CD14-positive monocyte (primary cell): Measurements from ENCODE around the gene TMUB2. TPM values are rescaled to one million over a fixed set of nuclear protein-coding genes. Genes with fewer than 3 reads are reported as not detected.

Source experiments
- DNase-seq, 3 donors: peaks; one replicate each; pipeline ENCODE4 v3.0.0-alpha.2; 2011 to 2022
- H2AFZ ChIP-seq: 2 replicates; pipeline ENCODE4 v1.6.0; 2012; ENCODE audit warnings: mild to moderate bottlenecking, low read depth, low read length, inconsistent platforms; ENCODE audit not compliant: insufficient read depth, poor library complexity, severe bottlenecking
- H3K27ac ChIP-seq, 2 donors: 1 replicate in 1 of 2; 2 replicates in 1 of 2; pipeline ENCODE4 v1.5.1; 2012 to 2013; ENCODE audit warnings: low read length in 2 of 2, control low read depth in 1 of 2, inconsistent platforms in 1 of 2, low read depth in 1 of 2, mild to moderate bottlenecking in 1 of 2
- H3K27me3 ChIP-seq, 2 donors: one replicate each; pipeline versions ENCODE4 v1.6.0 to v1.6.1; 2011 to 2013; ENCODE audit warnings: low read length in 2 of 2; ENCODE audit not compliant: control insufficient read depth in 2 of 2, insufficient read depth in 2 of 2
- H3K36me3 ChIP-seq, 2 donors: replicated peaks in 1 of 2; 1 replicate in 1 of 2; 2 replicates in 1 of 2; pipeline versions ENCODE4 v1.5.1 to v1.6.1; 2012 to 2013; ENCODE audit warnings: low read length in 2 of 2, control low read depth in 1 of 2, inconsistent platforms in 1 of 2, mild to moderate bottlenecking in 1 of 2; ENCODE audit not compliant: insufficient read depth in 2 of 2, control insufficient read depth in 1 of 2
- H3K4me1 ChIP-seq, 2 donors: 1 replicate in 1 of 2; 2 replicates in 1 of 2; pipeline versions ENCODE4 v1.5.1 to v1.6.1; 2012 to 2013; ENCODE audit warnings: low read length in 2 of 2, control low read depth in 1 of 2, inconsistent platforms in 1 of 2, mild to moderate bottlenecking in 1 of 2, moderate library complexity in 1 of 2; ENCODE audit not compliant: insufficient read depth in 2 of 2, control insufficient read depth in 1 of 2
- H3K4me2 ChIP-seq: replicated peaks from 2 replicates; pipeline ENCODE3; 2012; ENCODE audit warnings: low read length, moderate library complexity, mild to moderate bottlenecking; ENCODE audit not compliant: poor library complexity, severe bottlenecking; ENCODE audit errors: extremely low read depth
- H3K4me3 ChIP-seq, 3 experiments: fragments of 200-600 bp in 1 of 3; sonication (generic) in 1 of 3; replicated peaks in 1 of 3; 1 replicate in 2 of 3; 2 replicates in 1 of 3; pipeline ENCODE4 v1.5.1; 2011 to 2013; ENCODE audit warnings: low read length in 3 of 3, mild to moderate bottlenecking in 3 of 3, control low read depth in 2 of 3, low read depth in 2 of 3, inconsistent platforms in 1 of 3, moderate library complexity in 1 of 3
- H3K79me2 ChIP-seq: 2 replicates; pipeline ENCODE4 v1.6.0; 2012; ENCODE audit warnings: mild to moderate bottlenecking, control low read depth, inconsistent platforms, low read length, moderate library complexity; ENCODE audit not compliant: insufficient read depth
- H3K9ac ChIP-seq: 2 replicates; pipeline ENCODE4 v1.6.0; 2017; ENCODE audit warnings: low read length, mild to moderate bottlenecking; ENCODE audit not compliant: insufficient read depth, poor library complexity, severe bottlenecking
- H3K9me3 ChIP-seq, 2 donors: replicated peaks in 1 of 2; 1 replicate in 1 of 2; 2 replicates in 1 of 2; pipeline versions ENCODE4 v1.5.1 to v1.6.1; 2012 to 2013; ENCODE audit warnings: low read length in 2 of 2, control low read depth in 1 of 2; ENCODE audit not compliant: control insufficient read depth in 1 of 2, insufficient read depth in 1 of 2
- H4K20me1 ChIP-seq: 2 replicates; pipeline ENCODE4 v1.6.0; 2012; ENCODE audit warnings: mild to moderate bottlenecking, low read length, control low read depth, moderate library complexity; ENCODE audit not compliant: insufficient read depth
- H3K27ac Mint-ChIP-seq, 7 donors: one replicate each; pipeline ENCODE4 v1.8.0; 2020; ENCODE audit warnings: mild to moderate bottlenecking in 7 of 7, mixed read lengths in 7 of 7, moderate library complexity in 6 of 7, inconsistent platforms in 2 of 7
- H3K27me3 Mint-ChIP-seq, 3 donors: one replicate each; pipeline ENCODE4 v1.8.0; 2021 to 2022; ENCODE audit warnings: low read depth in 3 of 3, mild to moderate bottlenecking in 3 of 3, mixed read lengths in 3 of 3, moderate library complexity in 3 of 3, inconsistent platforms in 1 of 3
- H3K36me3 Mint-ChIP-seq, 2 donors: one replicate each; pipeline ENCODE4 v1.8.0; 2020; ENCODE audit warnings: mixed read lengths in 2 of 2, inconsistent platforms in 1 of 2, mild to moderate bottlenecking in 1 of 2
- H3K4me1 Mint-ChIP-seq: one replicate; pipeline ENCODE4 v1.8.0; 2020; ENCODE audit warnings: mild to moderate bottlenecking, mixed read lengths
- H3K4me3 Mint-ChIP-seq, 2 donors: one replicate each; pipeline ENCODE4 v1.8.0; 2020; ENCODE audit warnings: mild to moderate bottlenecking in 2 of 2, mixed read lengths in 2 of 2, moderate library complexity in 1 of 2
- H3K9me3 Mint-ChIP-seq, 7 donors: one replicate each; pipeline ENCODE4 v1.8.0; 2020 to 2022; ENCODE audit warnings: mixed read lengths in 7 of 7, mild to moderate bottlenecking in 6 of 7, moderate library complexity in 6 of 7, inconsistent platforms in 2 of 7
- WGBS: methylation state at CpG from one replicate; pipeline ENCODE4 v1.1.5; 2013; ENCODE audit warnings: missing lambda C conversion rate; ENCODE audit not compliant: insufficient coverage; 5-methylcytosine and 5-hydroxymethylcytosine counted together
- intact Hi-C, 2 donors: fragments of 100-400 bp; cut with micrococcal nuclease; formaldehyde crosslinking; loops; one replicate each; pipeline versions ENCODE4 v1.15.0 to v1.15.1; 2023
- polyA plus RNA-seq, 3 donors: library from polyadenylated mRNA; depleted of rRNA in 1 of 3; unstranded in 2 of 3; stranded (reverse) in 1 of 3; fragments of 300-500 nt in 2 of 3; fragments of >200 nt in 1 of 3; fragmentation: Illumina TruSeq in 2 of 3; gene quantifications; 1 replicate in 2 of 3; 2 replicates in 1 of 3; pipeline ENCODE4 v1.2.3, GENCODE V29; 2012 to 2021
- TF ChIP-seq, protein P1 (sequence below): fragments of 200-600 bp; IDR thresholded peaks from one replicate; pipeline ENCODE4 v1.8.0; 2022; ENCODE audit warnings: antibody characterized with exemption, mild to moderate bottlenecking

TMUB2 gene
- polyA plus RNA-seq, 3 donors = 41.3 to 118 (median 41.7) TPM

DNA sequence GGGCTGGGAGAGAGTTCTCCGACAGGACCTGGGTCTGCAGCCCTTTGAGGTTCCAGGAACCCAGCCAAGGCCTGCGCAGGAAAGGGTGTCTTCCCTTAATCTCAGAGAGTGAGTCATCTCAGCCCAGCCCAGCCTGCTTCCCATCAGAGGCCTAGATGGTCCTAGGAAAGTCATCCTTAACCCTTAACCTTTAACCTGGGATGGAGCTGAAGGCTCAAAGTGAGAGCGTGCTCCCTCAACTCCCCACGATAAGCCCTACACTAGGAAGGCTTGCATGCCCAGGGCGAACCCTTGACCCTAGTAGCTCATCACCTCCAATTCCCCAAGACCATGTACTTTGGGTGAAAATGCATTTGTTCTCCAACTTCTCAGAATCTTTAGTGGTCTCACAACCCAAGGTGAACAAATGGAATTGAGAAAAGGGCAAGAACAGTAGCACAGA lies 17.7 kb downstream of the TMUB2 start:
- TF ChIP-seq, protein P1, sequence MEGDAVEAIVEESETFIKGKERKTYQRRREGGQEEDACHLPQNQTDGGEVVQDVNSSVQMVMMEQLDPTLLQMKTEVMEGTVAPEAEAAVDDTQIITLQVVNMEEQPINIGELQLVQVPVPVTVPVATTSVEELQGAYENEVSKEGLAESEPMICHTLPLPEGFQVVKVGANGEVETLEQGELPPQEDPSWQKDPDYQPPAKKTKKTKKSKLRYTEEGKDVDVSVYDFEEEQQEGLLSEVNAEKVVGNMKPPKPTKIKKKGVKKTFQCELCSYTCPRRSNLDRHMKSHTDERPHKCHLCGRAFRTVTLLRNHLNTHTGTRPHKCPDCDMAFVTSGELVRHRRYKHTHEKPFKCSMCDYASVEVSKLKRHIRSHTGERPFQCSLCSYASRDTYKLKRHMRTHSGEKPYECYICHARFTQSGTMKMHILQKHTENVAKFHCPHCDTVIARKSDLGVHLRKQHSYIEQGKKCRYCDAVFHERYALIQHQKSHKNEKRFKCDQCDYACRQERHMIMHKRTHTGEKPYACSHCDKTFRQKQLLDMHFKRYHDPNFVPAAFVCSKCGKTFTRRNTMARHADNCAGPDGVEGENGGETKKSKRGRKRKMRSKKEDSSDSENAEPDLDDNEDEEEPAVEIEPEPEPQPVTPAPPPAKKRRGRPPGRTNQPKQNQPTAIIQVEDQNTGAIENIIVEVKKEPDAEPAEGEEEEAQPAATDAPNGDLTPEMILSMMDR = no peak
- H3K79me2 ChIP-seq = peaks cover 8% of the 10 kb centered on the region
- H4K20me1 ChIP-seq = peaks cover 3% of the 10 kb centered on the region
- H3K4me3 Mint-ChIP-seq = peak overlapping the region in 1 of 2 donors; percentile 79
- intact Hi-C loops = loop anchor here in 1 of 2 donors (5.0 kb wide), 2 partner anchors 143 to 298 kb away; partner anchors contain the start of genes GPATCH8 and GRN
- no peaks in the 10 kb centered on the region for H3K27me3 ChIP-seq
- H3K36me3 ChIP-seq = peaks cover 32 to 37% of the 10 kb centered on the region in 2 donors
- H3K27me3 Mint-ChIP-seq = no peaks in the 10 kb centered on the region
- peak in 2 of 3 donors; percentile 52 to 61 for DNase-seq
- peak overlapping the region in 1 of 3 experiments; percentile 38 for H3K4me3 ChIP-seq
- H3K4me2 ChIP-seq = peak overlapping the region; percentile 31
- no peak overlapping the region for H2AFZ ChIP-seq
- WGBS = 50% methylated on average over 2 of the region's 5 CpGs
- no peaks in the 10 kb centered on the region for H3K9me3 Mint-ChIP-seq
- peaks cover 25 to 40% of the 10 kb centered on the region in 2 donors for H3K36me3 Mint-ChIP-seq
- peaks cover 34 to 52% of the 10 kb centered on the region in 2 donors for H3K4me1 ChIP-seq
- peaks cover 55% of the 10 kb centered on the region for H3K4me1 Mint-ChIP-seq
- no peaks in the 10 kb centered on the region for H3K9me3 ChIP-seq
- H3K27ac ChIP-seq = peak overlapping the region; percentile 34 to 56
- peak overlapping the region; percentile 61 to 94 (median 84) for H3K27ac Mint-ChIP-seq
- H3K9ac ChIP-seq = no peak overlapping the region

DNA sequence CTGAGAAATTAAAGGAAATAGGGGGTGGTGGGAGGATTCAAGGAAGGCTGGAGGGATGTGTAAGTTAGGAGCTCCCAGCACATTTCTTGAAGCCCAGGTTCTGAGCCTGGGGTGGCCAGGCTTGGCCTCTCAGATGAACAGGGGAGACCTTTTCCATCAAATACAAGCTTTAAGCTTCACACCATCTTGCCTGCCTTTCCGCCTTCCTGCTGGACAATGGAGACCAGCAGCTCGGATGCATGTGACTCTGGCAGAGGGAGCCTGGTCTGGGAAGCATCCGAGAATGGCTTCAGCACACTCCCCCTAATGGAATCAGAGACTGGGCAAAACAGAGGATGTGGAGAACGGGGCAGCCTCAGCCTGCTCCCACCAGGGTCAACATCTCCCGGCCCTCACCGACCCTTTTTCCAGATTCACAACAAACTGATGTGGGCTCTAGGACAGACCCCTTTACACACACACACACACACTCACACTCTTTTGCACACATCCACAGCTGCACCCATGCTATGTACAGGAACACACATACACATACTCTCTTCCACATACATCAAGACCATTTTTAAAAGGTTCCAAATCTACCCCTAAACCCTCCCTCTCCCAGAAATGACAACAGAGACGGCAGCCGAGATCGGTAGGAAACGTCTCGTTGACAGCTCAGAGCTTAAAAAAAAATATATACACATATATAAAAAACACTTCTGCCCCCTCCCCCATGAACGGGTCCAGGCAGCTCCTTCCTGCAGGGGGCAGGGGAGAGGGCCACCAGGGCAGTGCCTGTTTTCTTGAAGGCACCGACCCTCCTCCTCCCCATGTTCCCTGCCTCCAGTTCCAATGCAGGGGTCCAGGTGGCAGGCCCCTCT lies 19.4 kb downstream of the TMUB2 start:
- Mint-ChIP-seq H3K27me3 (no peaks in the 10 kb centered on the region), H3K4me1 (peaks cover 58% of the 10 kb centered on the region), H3K9me3 (no peaks in the 10 kb centered on the region), H3K27ac (peak overlapping the region in 1 of 7 donors; percentile 66), H3K36me3 (peaks cover 33 to 51% of the 10 kb centered on the region in 2 donors), H3K4me3 (no peak overlapping the region)
- intact Hi-C loops = no loop called here
- H3K4me1 ChIP-seq = peaks cover 38 to 60% of the 10 kb centered on the region in 2 donors
- H3K9me3 ChIP-seq = no peaks in the 10 kb centered on the region
- H3K4me2 ChIP-seq = no peak overlapping the region
- H2AFZ ChIP-seq = no peak overlapping the region
- H4K20me1 ChIP-seq = peaks cover 19% of the 10 kb centered on the region
- no peak overlapping the region for H3K27ac ChIP-seq
- 83% methylated on average over 8 of the region's 13 CpGs for WGBS
- H3K79me2 ChIP-seq = peaks cover 5% of the 10 kb centered on the region
- TF ChIP-seq, protein P1 = no peak
- H3K27me3 ChIP-seq = no peaks in the 10 kb centered on the region
- peaks cover 41 to 45% of the 10 kb centered on the region in 2 donors for H3K36me3 ChIP-seq
- H3K4me3 ChIP-seq = no peak overlapping the region
- no peak for DNase-seq
- H3K9ac ChIP-seq = no peak overlapping the region
